ENCODE results near the gene OST4.

OST4 gene

GRCh38 chr2:27065128-27065527 lies 6.3 kb downstream of the OST4 start:
- Histone ChIP-seq H3K79me2 (ENCODE audit: insufficient read depth, low read length) (peaks cover 5% of the 10 kb centered on the region; the same call in 1 of the 2 replicates), H3K27ac (ENCODE audit: low read depth, low read length, poor library complexity, severe bottlenecking) (no peak overlapping the region), H3K9ac (ENCODE audit: low read length) (no peak overlapping the region), H3K9me3 (ENCODE audit: low read length) (no peaks in the 10 kb centered on the region), H2AFZ (ENCODE audit: low read length) (no peak overlapping the region), H3K4me1 (ENCODE audit: insufficient read depth, low read length, severe bottlenecking) (peaks cover 7% of the 10 kb centered on the region), H3K27me3 (ENCODE audit: insufficient read depth, low read length) (no peaks in the 10 kb centered on the region), H3K4me3 (ENCODE audit: low read depth, low read length, poor library complexity, severe bottlenecking) (no peak overlapping the region), H3F3A (ENCODE audit: insufficient read depth, low read length) (no peaks in the 10 kb centered on the region), H4K20me1 (ENCODE audit: insufficient read depth, low read length) (no peaks in the 10 kb centered on the region), H3K36me3 (ENCODE audit: insufficient read depth, low read length) (peaks cover 52% of the 10 kb centered on the region), H3K9me2 (ENCODE audit: low read depth, low read length) (no peaks in the 10 kb centered on the region), H3K4me2 (ENCODE audit: low read length) (no peak overlapping the region)
- TF ChIP-seq CTCF (IDR thresholded peaks at IDR 0.05; ENCODE audit: low read length) (no peak), EZH2 (IDR thresholded peaks at IDR 0.05; ENCODE audit: borderline replicate concordance, low read length) (no peak)

- peaks cover 44% of the 10 kb centered on the region for H3K36me3 ChIP-seq (ENCODE audit: insufficient read depth, low read length)
- H3K27ac ChIP-seq (ENCODE audit: low read depth, low read length, poor library complexity, severe bottlenecking) = no peak overlapping the region
- H3K9me2 ChIP-seq (ENCODE audit: low read depth, low read length) = no peaks in the 10 kb centered on the region
- no peaks in the 10 kb centered on the region for H4K20me1 ChIP-seq (ENCODE audit: insufficient read depth, low read length)
- H3K79me2 ChIP-seq (ENCODE audit: insufficient read depth, low read length) = no peaks in the 10 kb centered on the region
- H3F3A ChIP-seq (ENCODE audit: insufficient read depth, low read length) = no peaks in the 10 kb centered on the region
- no peak overlapping the region for H3K9ac ChIP-seq (ENCODE audit: low read length)
- no peaks in the 10 kb centered on the region for H3K27me3 ChIP-seq (ENCODE audit: insufficient read depth, low read length)
- H3K4me3 ChIP-seq (ENCODE audit: low read depth, low read length, poor library complexity, severe bottlenecking) = no peak overlapping the region
- no peak for TF ChIP-seq CTCF (IDR thresholded peaks at IDR 0.05; ENCODE audit: low read length)
- TF ChIP-seq EZH2 (IDR thresholded peaks at IDR 0.05; ENCODE audit: borderline replicate concordance, low read length) = no peak
- H3K4me2 ChIP-seq (ENCODE audit: low read length) = no peak overlapping the region
- H3K4me1 ChIP-seq (ENCODE audit: insufficient read depth, low read length, severe bottlenecking) = no peaks in the 10 kb centered on the region
- H3K9me3 ChIP-seq (ENCODE audit: low read length) = no peaks in the 10 kb centered on the region
- no peak overlapping the region for H2AFZ ChIP-seq (ENCODE audit: low read length)
Measured at GRCh38 chr2:27060323-27060722, 11.1 kb downstream of the OST4 start.

- TF ChIP-seq EZH2 (IDR thresholded peaks at IDR 0.05; ENCODE audit: borderline replicate concordance, low read length) (no peak), CTCF (IDR thresholded peaks at IDR 0.05; ENCODE audit: low read length) (no peak)
- peaks cover 47% of the 10 kb centered on the region for H3K36me3 ChIP-seq (ENCODE audit: insufficient read depth, low read length)
- no peak overlapping the region for H3K9ac ChIP-seq (ENCODE audit: low read length)
Measured at GRCh38 chr2:27059141-27059820, 12.2 kb downstream of the OST4 start.

More at GRCh38 chr2:27059141-27059820, 12.2 kb downstream of the OST4 start:
- Histone ChIP-seq H3K4me2 (ENCODE audit: low read length) (no peak overlapping the region), H3K4me3 (ENCODE audit: low read depth, low read length, poor library complexity, severe bottlenecking) (no peak overlapping the region), H3K9me2 (ENCODE audit: low read depth, low read length) (no peaks in the 10 kb centered on the region), H2AFZ (ENCODE audit: low read length) (no peak overlapping the region), H3F3A (ENCODE audit: insufficient read depth, low read length) (no peaks in the 10 kb centered on the region), H3K9me3 (ENCODE audit: low read length) (no peaks in the 10 kb centered on the region), H3K4me1 (ENCODE audit: insufficient read depth, low read length, severe bottlenecking) (no peaks in the 10 kb centered on the region), H3K79me2 (ENCODE audit: insufficient read depth, low read length) (no peaks in the 10 kb centered on the region), H3K27ac (ENCODE audit: low read depth, low read length, poor library complexity, severe bottlenecking) (no peak overlapping the region), H3K27me3 (ENCODE audit: insufficient read depth, low read length) (no peaks in the 10 kb centered on the region), H4K20me1 (ENCODE audit: insufficient read depth, low read length) (no peaks in the 10 kb centered on the region)

Data from OCI-LY1 (cell line).